Raji (cell line): ENCODE results near the gene BEGAIN.

Experiments
- POLR2A ChIP-seq: IDR thresholded peaks from 2 replicates; pipeline ENCODE4 v1.6.1; 2011; ENCODE audit warnings: low read depth, low read length, control low read depth; ENCODE audit not compliant: insufficient read depth

The BEGAIN gene

GRCh38 chr14:100582496-100583165, 4.6 kb downstream of the BEGAIN start:
- no peak for TF ChIP-seq POLR2A

- TF ChIP-seq POLR2A = no peak
Observed at GRCh38 chr14:100581228-100582145, 5.7 kb downstream of the BEGAIN start.

GRCh38 chr14:100580316-100581227, 6.6 kb downstream of the BEGAIN start:
- TF ChIP-seq POLR2A = no peak

- no peak for TF ChIP-seq POLR2A
Observed at GRCh38 chr14:100578552-100578951, 8.7 kb downstream of the BEGAIN start.

- TF ChIP-seq POLR2A = no peak
Observed at GRCh38 chr14:100577986-100578431, 9.2 kb downstream of the BEGAIN start.

- TF ChIP-seq POLR2A = no peak
Observed at GRCh38 chr14:100577321-100577985, 9.8 kb downstream of the BEGAIN start.

GRCh38 chr14:100576091-100577085, 10.8 kb downstream of the BEGAIN start:
- TF ChIP-seq POLR2A = no peak

- TF ChIP-seq POLR2A = no peak
Observed at GRCh38 chr14:100575266-100575995, 11.8 kb downstream of the BEGAIN start.

- no peak for TF ChIP-seq POLR2A
Observed at GRCh38 chr14:100574642-100575031, 12.6 kb downstream of the BEGAIN start.

- no peak for TF ChIP-seq POLR2A
Observed at GRCh38 chr14:100573757-100574641, 13.2 kb downstream of the BEGAIN start.

- TF ChIP-seq POLR2A = no peak
Observed at GRCh38 chr14:100573002-100573756, 14.0 kb downstream of the BEGAIN start.
